PC-9 (cell line): ENCODE results near the gene SHISA6. TPM values are rescaled to one million over a fixed set of nuclear protein-coding genes. Genes with fewer than 3 reads are reported as not detected.

ENCODE experiments used
- BruUV-seq: library from RNA; stranded (reverse); fragments of 400-500 nt; replicated peaks from 2 replicates; lab custom pipeline; 2021; lab: Mats Ljungman, UMichigan
- CTCF ChIA-PET: fragments of 300-600 bp; sonication (Branson Sonifier 250); formaldehyde crosslinking; loops from one replicate; lab custom pipeline; 2022; ENCODE audit warnings: antibody characterized with exemption; lab: Charles Lee
- POLR2A ChIA-PET: fragments of 300-600 bp; sonication (Branson Sonifier 250); formaldehyde crosslinking; loops from one replicate; lab custom pipeline; 2022; ENCODE audit warnings: antibody characterized with exemption; ENCODE audit not compliant: unreplicated experiment; lab: Charles Lee
- DNase-seq, 2 experiments: peaks; one replicate each; pipeline versions ENCODE4 v3.0.0 to v3.0.0-alpha.2; 2015 to 2022; ENCODE audit warnings: mixed read lengths in 1 of 2
- H2AFZ ChIP-seq: fragments of 200-600 bp; sonication (generic); 2 replicates; pipeline ENCODE4 v1.8.1; 2017; ENCODE audit warnings: antibody characterized with exemption
- H3F3A ChIP-seq: fragments of 200-600 bp; sonication (generic); 2 replicates; pipeline ENCODE4 v1.8.1; 2017; ENCODE audit warnings: antibody characterized with exemption, mild to moderate bottlenecking, low read depth; ENCODE audit not compliant: insufficient read depth
- H3K27ac ChIP-seq: fragments of 200-600 bp; sonication (generic); 2 replicates; pipeline ENCODE4 v1.6.1; 2016; ENCODE audit warnings: mixed run types
- H3K27me3 ChIP-seq: fragments of 200-600 bp; sonication (generic); 2 replicates; pipeline ENCODE4 v1.6.1; 2016; ENCODE audit warnings: low read depth, mixed run types; ENCODE audit not compliant: insufficient read depth
- H3K36me3 ChIP-seq: fragments of 200-600 bp; sonication (generic); 2 replicates; pipeline ENCODE4 v1.6.1; 2016; ENCODE audit warnings: low read depth, mixed run types
- H3K4me1 ChIP-seq: fragments of 200-600 bp; sonication (generic); replicated peaks from 2 replicates; pipeline ENCODE4 v1.6.1; 2016; ENCODE audit warnings: mixed run types; ENCODE audit not compliant: insufficient read depth
- H3K4me2 ChIP-seq: fragments of 200-600 bp; sonication (generic); 2 replicates; pipeline ENCODE4 v1.6.1; 2017; ENCODE audit warnings: mixed run types
- H3K4me3 ChIP-seq: fragments of 200-600 bp; sonication (generic); 2 replicates; pipeline ENCODE4 v1.6.1; 2016; ENCODE audit warnings: mixed run types
- H3K79me2 ChIP-seq: fragments of 200-600 bp; sonication (generic); 2 replicates; pipeline ENCODE4 v1.6.1; 2017; ENCODE audit warnings: low read depth, mixed run types
- H3K9me2 ChIP-seq: fragments of 200-600 bp; sonication (generic); 2 replicates; pipeline ENCODE4 v1.8.1; 2017; ENCODE audit warnings: mild to moderate bottlenecking; ENCODE audit not compliant: insufficient read depth
- H3K9me3 ChIP-seq: fragments of 200-600 bp; sonication (generic); 2 replicates; pipeline ENCODE4 v1.8.1; 2016; ENCODE audit warnings: low read depth; ENCODE audit not compliant: insufficient read depth
- H4K20me1 ChIP-seq: fragments of 200-600 bp; sonication (generic); 2 replicates; pipeline ENCODE4 v1.8.1; 2017; ENCODE audit not compliant: insufficient read depth
- EZH2 ChIP-seq: fragments of 200-600 bp; sonication (generic); IDR thresholded peaks from 2 replicates; pipeline ENCODE4 v1.8.0; 2017; ENCODE audit warnings: antibody characterized with exemption, low read depth
- intact Hi-C: fragments of 100-400 bp; cut with micrococcal nuclease; formaldehyde crosslinking; loops from one replicate; pipeline ENCODE4 v1.10.0; 2022; ENCODE audit not compliant: unreplicated experiment
- total RNA-seq: library from RNA; stranded (reverse); gene quantifications from 2 replicates; pipeline ENCODE4 v1.2.3, GENCODE V29; 2021
- TF ChIP-seq, protein P1 (sequence below): fragments of 200-600 bp; sonication (generic); conservative IDR thresholded peaks from 2 replicates; pipeline ENCODE4 v1.6.1; 2017; ENCODE audit warnings: mixed run types, antibody characterized with exemption, mild to moderate bottlenecking, moderate library complexity

SHISA6 gene
- total RNA-seq, 1 experiment from 2014 or later: not detected

DNA sequence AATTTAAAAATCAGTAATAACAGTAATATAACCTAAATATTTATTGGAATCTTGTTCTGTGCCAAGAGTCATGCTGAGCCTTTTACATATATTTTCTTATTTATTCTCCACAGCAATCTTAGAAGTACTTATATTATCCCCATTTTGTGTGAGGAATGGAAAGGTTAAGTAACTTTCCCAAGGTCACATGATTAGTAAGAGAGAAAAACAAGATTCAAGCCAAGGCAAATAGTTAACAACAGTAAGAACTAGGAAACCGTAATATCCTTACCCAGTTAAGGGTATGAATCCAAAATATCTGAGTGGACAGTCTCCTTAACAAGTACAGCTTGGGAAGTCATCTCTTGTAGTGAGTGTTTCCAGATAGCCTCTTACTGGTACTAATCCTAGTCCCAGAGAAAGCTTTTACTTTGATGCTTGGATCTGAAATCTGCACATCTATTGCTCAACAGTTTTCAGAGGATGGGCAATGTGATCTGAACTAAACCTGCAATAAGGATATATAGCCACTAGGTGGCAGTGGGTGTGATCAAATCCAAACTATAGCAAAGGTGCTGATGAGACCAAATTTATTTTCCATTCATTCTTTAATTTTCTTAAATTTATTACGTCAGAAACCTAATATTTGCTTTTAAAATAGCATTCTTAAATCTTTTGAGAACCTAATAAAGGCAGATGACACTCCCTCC lies 23.3 kb downstream of the SHISA6 start:
- CTCF ChIA-PET: no interaction called here
- Histone ChIP-seq H3K36me3 (no peaks in the 10 kb centered on the region), H3F3A (no peaks in the 10 kb centered on the region), H4K20me1 (no peaks in the 10 kb centered on the region), H3K4me1 (no peaks in the 10 kb centered on the region), H3K79me2 (no peaks in the 10 kb centered on the region), H3K9me2 (no peaks in the 10 kb centered on the region), H2AFZ (no peak overlapping the region), H3K9me3 (no peaks in the 10 kb centered on the region), H3K4me2 (no peak overlapping the region), H3K4me3 (no peak overlapping the region), H3K27me3 (no peaks in the 10 kb centered on the region), H3K27ac (no peak overlapping the region)
- intact Hi-C loops: no loop called here
- no peak for DNase-seq
- no TSS peak for BruUV-seq
- TF ChIP-seq, protein P1, sequence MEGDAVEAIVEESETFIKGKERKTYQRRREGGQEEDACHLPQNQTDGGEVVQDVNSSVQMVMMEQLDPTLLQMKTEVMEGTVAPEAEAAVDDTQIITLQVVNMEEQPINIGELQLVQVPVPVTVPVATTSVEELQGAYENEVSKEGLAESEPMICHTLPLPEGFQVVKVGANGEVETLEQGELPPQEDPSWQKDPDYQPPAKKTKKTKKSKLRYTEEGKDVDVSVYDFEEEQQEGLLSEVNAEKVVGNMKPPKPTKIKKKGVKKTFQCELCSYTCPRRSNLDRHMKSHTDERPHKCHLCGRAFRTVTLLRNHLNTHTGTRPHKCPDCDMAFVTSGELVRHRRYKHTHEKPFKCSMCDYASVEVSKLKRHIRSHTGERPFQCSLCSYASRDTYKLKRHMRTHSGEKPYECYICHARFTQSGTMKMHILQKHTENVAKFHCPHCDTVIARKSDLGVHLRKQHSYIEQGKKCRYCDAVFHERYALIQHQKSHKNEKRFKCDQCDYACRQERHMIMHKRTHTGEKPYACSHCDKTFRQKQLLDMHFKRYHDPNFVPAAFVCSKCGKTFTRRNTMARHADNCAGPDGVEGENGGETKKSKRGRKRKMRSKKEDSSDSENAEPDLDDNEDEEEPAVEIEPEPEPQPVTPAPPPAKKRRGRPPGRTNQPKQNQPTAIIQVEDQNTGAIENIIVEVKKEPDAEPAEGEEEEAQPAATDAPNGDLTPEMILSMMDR: peak; percentile 52
- no peak for TF ChIP-seq EZH2
- POLR2A ChIA-PET: no interaction called here

DNA sequence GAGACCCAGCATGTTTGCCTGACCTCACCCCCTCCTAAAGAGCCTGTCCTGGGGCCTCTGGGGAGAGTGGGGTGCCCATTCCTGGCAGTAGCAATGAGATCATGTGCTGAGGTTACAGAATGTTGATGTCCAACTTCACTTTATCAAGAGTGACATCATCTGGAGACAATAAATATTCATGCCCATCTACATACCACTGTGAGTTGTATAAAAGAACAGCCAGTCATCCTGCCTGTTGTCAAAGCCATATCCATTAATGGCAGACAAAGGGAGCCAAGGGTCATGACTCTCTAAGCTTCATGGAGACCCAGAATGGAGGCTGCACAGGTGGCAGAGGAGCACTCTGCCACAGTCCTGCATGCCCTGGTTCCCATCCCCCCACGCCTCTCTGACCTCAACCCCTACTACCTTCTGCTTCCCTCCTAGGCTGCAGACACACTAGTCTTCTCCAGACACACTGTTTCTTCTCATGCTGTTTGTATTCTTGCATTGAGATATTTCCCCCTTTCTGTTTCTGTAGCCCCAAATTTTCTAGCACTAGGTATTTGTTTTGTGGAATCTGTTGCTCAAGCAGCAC lies 27.1 kb downstream of the SHISA6 start:
- no peak overlapping the region for H3K4me2 ChIP-seq
- no TSS peak for BruUV-seq
- no peaks in the 10 kb centered on the region for H3K9me3 ChIP-seq
- intact Hi-C loops: no loop called here
- H3K36me3 ChIP-seq: no peaks in the 10 kb centered on the region
- H3K4me1 ChIP-seq: no peaks in the 10 kb centered on the region
- no peak overlapping the region for H3K4me3 ChIP-seq
- no peaks in the 10 kb centered on the region for H4K20me1 ChIP-seq
- ChIA-PET CTCF (no interaction called here), POLR2A (no interaction called here)
- H3K27me3 ChIP-seq: peaks cover 8% of the 10 kb centered on the region; the same call in 1 of the 2 replicates
- no peaks in the 10 kb centered on the region for H3K79me2 ChIP-seq
- H3K9me2 ChIP-seq: no peaks in the 10 kb centered on the region
- H3F3A ChIP-seq: no peaks in the 10 kb centered on the region
- no peak overlapping the region for H2AFZ ChIP-seq
- TF ChIP-seq, protein P1: no peak
- TF ChIP-seq EZH2: no peak
- no peak for DNase-seq
- H3K27ac ChIP-seq: no peak overlapping the region

DNA sequence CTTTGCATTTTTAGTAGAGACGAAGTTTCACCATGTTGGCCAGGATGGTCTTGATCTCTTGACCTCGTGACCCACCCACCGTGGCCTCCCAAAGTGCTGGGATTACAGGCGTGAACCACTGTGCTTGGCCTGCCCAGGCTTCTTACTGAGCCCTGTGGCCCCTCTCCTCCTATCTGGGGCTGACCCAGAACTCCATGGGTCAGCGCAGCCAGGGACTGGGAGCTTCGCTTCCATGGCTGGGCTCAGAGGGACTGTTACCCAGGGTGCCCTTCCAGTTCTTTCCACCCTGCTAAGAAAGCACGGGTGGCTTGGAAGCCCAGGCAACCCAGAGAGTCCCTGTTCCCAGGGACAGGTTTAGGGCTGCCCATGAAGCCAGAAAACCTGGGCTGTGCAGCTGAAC lies 28.2 kb downstream of the SHISA6 start:
- no peak overlapping the region for H3K4me2 ChIP-seq
- TF ChIP-seq EZH2: no peak
- TF ChIP-seq, protein P1: no peak
- H3F3A ChIP-seq: no peaks in the 10 kb centered on the region
- H4K20me1 ChIP-seq: no peaks in the 10 kb centered on the region
- H3K36me3 ChIP-seq: no peaks in the 10 kb centered on the region
- no peak overlapping the region for H3K4me3 ChIP-seq
- H3K27me3 ChIP-seq: peaks cover 14% of the 10 kb centered on the region; the same call in 1 of the 2 replicates
- intact Hi-C loops: no loop called here
- no peaks in the 10 kb centered on the region for H3K9me2 ChIP-seq
- H3K9me3 ChIP-seq: no peaks in the 10 kb centered on the region
- ChIA-PET CTCF (no interaction called here), POLR2A (no interaction called here)
- no peak for DNase-seq
- no peaks in the 10 kb centered on the region for H3K4me1 ChIP-seq
- H2AFZ ChIP-seq: no peak overlapping the region
- H3K79me2 ChIP-seq: no peaks in the 10 kb centered on the region
- BruUV-seq: no TSS peak
- no peak overlapping the region for H3K27ac ChIP-seq
